HL-60 (cell line): Measurements from ENCODE around the gene PRDX3.

Source experiments
- DNase-seq, 2 experiments: peaks; one replicate each; pipeline ENCODE4 v3.0.0-alpha.2; 2010 to 2020; ENCODE audit warnings: low read depth in 1 of 2, low spot score in 1 of 2
- H3K27ac ChIP-seq: fragments of 250-450 bp; sonication (Bioruptor Pico); replicated peaks from 2 replicates; pipeline ENCODE4 v1.5.1; 2020; ENCODE audit warnings: mild to moderate bottlenecking, moderate library complexity
- H3K27me3 ChIP-seq: fragments of 250-450 bp; sonication (Bioruptor Pico); 2 replicates; pipeline ENCODE4 v1.5.1; 2021; ENCODE audit warnings: mild to moderate bottlenecking, moderate library complexity; ENCODE audit not compliant: insufficient read depth, poor library complexity, severe bottlenecking
- H3K4me3 ChIP-seq: replicated peaks from 2 replicates; pipeline ENCODE4 v1.5.1; 2011; ENCODE audit warnings: mild to moderate bottlenecking, control low read depth, low read length; ENCODE audit not compliant: insufficient read depth
- CTCF ChIP-seq: IDR thresholded peaks from one replicate; pipeline ENCODE4 v1.5.1; 2011; ENCODE audit warnings: low read length, control low read depth, inconsistent platforms; ENCODE audit not compliant: insufficient read depth
- GABPA ChIP-seq: IDR thresholded peaks from 2 replicates; pipeline ENCODE4 v1.6.1; 2012; ENCODE audit warnings: low read depth
- POLR2AphosphoS5 ChIP-seq: IDR thresholded peaks from 2 replicates; pipeline ENCODE4 v1.6.1; 2012; ENCODE audit warnings: low read depth
- REST ChIP-seq: IDR thresholded peaks from 2 replicates; pipeline ENCODE4 v1.6.1; 2012; ENCODE audit warnings: low read depth; ENCODE audit not compliant: insufficient replicate concordance
- SPI1 ChIP-seq: IDR thresholded peaks from 2 replicates; pipeline ENCODE4 v1.6.1; 2012; ENCODE audit warnings: low read depth, mild to moderate bottlenecking, borderline replicate concordance

Gene PRDX3

GRCh38 chr10:119136084-119136483 is 42.5 kb downstream of the PRDX3 start:
- H3K27ac ChIP-seq, result peak overlapping the region; percentile 97
- no peak overlapping the region for H3K4me3 ChIP-seq
- no peaks in the 10 kb centered on the region for H3K27me3 ChIP-seq
- DNase-seq, result no peak
- TF ChIP-seq CTCF (no peak), GABPA (no peak), REST (no peak), SPI1 (no peak), POLR2AphosphoS5 (no peak)

GRCh38 chr10:119135513-119135881 is 43.1 kb downstream of the PRDX3 start:
- no peak overlapping the region for H3K4me3 ChIP-seq
- H3K27me3 ChIP-seq, result no peaks in the 10 kb centered on the region
- DNase-seq, result peak; percentile 91 to 93
- TF ChIP-seq REST, result peak; percentile 57
- peak; percentile 50; the same call in 1 of the 2 replicates for TF ChIP-seq GABPA
- no peak for TF ChIP-seq CTCF
- peak; percentile 59; the same call in 1 of the 2 replicates for TF ChIP-seq SPI1
- peak; percentile 89 for TF ChIP-seq POLR2AphosphoS5
- peak overlapping the region; percentile 97 for H3K27ac ChIP-seq

GRCh38 chr10:119133949-119134348 is 44.7 kb downstream of the PRDX3 start:
- TF ChIP-seq POLR2AphosphoS5 (peak; percentile 11; the same call in 1 of the 2 replicates), GABPA (no peak)

GRCh38 chr10:119132521-119133345 is 45.9 kb downstream of the PRDX3 start:
- peak in 1 of 2 experiments; percentile 49 for DNase-seq
- peak overlapping the region; percentile 97 for H3K27ac ChIP-seq
- TF ChIP-seq CTCF (no peak), POLR2AphosphoS5 (no peak), REST (no peak), SPI1 (no peak), GABPA (no peak)
- no peak overlapping the region for H3K4me3 ChIP-seq
- H3K27me3 ChIP-seq, result no peaks in the 10 kb centered on the region

More at GRCh38 chr10:119133949-119134348, 44.7 kb downstream of the PRDX3 start:
- Histone ChIP-seq H3K27ac (peak overlapping the region; percentile 97), H3K27me3 (no peaks in the 10 kb centered on the region), H3K4me3 (no peak overlapping the region)
- DNase-seq, result peak in 1 of 2 experiments; percentile 72
